Smooth muscle cell (in vitro differentiated cells): ENCODE measurements around the gene HES4. TPM values are rescaled to one million over a fixed set of nuclear protein-coding genes. Genes with fewer than 3 reads are reported as not detected.

Experiments
- DNase-seq: peaks from one replicate; lab custom pipeline; 2025; ENCODE audit not compliant: unreplicated experiment; lab: John Stamatoyannopoulos, UW
- H2AFZ ChIP-seq: fragments of 200-600 bp; sonication (generic); 2 replicates; pipeline ENCODE4 v1.6.0; 2016; ENCODE audit warnings: antibody characterized with exemption, low read depth, mild to moderate bottlenecking
- H3F3A ChIP-seq: fragments of 200-600 bp; sonication (generic); 2 replicates; pipeline ENCODE4 v1.6.0; 2017; ENCODE audit warnings: antibody characterized with exemption, low read depth
- H3K27ac ChIP-seq: fragments of 200-600 bp; sonication (generic); 2 replicates; pipeline ENCODE4 v1.5.1; 2016; ENCODE audit warnings: low read depth, mild to moderate bottlenecking
- H3K27me3 ChIP-seq: fragments of 200-600 bp; sonication (generic); 2 replicates; pipeline ENCODE4 v1.6.1; 2016; ENCODE audit warnings: low read depth, mild to moderate bottlenecking
- H3K36me3 ChIP-seq: fragments of 200-600 bp; sonication (generic); 2 replicates; pipeline ENCODE4 v1.5.1; 2016; ENCODE audit warnings: low read depth
- H3K4me1 ChIP-seq: fragments of 200-600 bp; sonication (generic); 2 replicates; pipeline ENCODE4 v1.5.1; 2016; ENCODE audit warnings: low read depth
- H3K4me2 ChIP-seq: fragments of 200-600 bp; sonication (generic); 2 replicates; pipeline ENCODE4 v1.6.0; 2016; ENCODE audit warnings: mild to moderate bottlenecking
- H3K4me3 ChIP-seq: fragments of 200-600 bp; sonication (generic); 2 replicates; pipeline ENCODE4 v1.5.1; 2016; ENCODE audit warnings: mild to moderate bottlenecking
- H3K79me2 ChIP-seq: fragments of 200-600 bp; sonication (generic); 2 replicates; pipeline ENCODE4 v1.6.0; 2016; ENCODE audit warnings: low read depth, mild to moderate bottlenecking
- H3K9ac ChIP-seq: fragments of 200-600 bp; sonication (generic); 2 replicates; pipeline ENCODE4 v1.6.0; 2016; ENCODE audit warnings: low read depth
- H3K9me3 ChIP-seq: fragments of 200-600 bp; sonication (generic); replicated peaks from 2 replicates; pipeline ENCODE4 v1.5.1; 2016; ENCODE audit warnings: low read depth
- H4K20me1 ChIP-seq: fragments of 200-600 bp; sonication (generic); 2 replicates; pipeline ENCODE4 v1.6.0; 2016; ENCODE audit warnings: low read depth
- WGBS: methylation state at CpG from one replicate; pipeline ENCODE4 v1.1.7; 2016; ENCODE audit warnings: low lambda C conversion rate; 5-methylcytosine and 5-hydroxymethylcytosine counted together
- polyA plus RNA-seq: library from polyadenylated mRNA; unstranded; fragments of >200 nt; fragmentation: Nextera tagmentation; extraction: Ambion mirVana; gene quantifications from 2 replicates; pipeline ENCODE4 v1.2.1, GENCODE V29; 2016
- total RNA-seq: library from RNA; depleted of rRNA; stranded (reverse); fragments of >200 nt; gene quantifications from 2 replicates; pipeline ENCODE4 v1.2.3, GENCODE V29; 2014
- TF ChIP-seq, protein P1 (sequence below): fragments of 200-600 bp; sonication (generic); IDR thresholded peaks from 2 replicates; pipeline ENCODE4 v1.5.1; 2017; ENCODE audit warnings: borderline replicate concordance, mild to moderate bottlenecking, antibody characterized with exemption; ENCODE audit not compliant: insufficient read depth, poor library complexity, severe bottlenecking

HES4 gene
- total and polyA plus RNA-seq, 2 experiments from 2014 or later, result 57.0 to 72.0 TPM

DNA sequence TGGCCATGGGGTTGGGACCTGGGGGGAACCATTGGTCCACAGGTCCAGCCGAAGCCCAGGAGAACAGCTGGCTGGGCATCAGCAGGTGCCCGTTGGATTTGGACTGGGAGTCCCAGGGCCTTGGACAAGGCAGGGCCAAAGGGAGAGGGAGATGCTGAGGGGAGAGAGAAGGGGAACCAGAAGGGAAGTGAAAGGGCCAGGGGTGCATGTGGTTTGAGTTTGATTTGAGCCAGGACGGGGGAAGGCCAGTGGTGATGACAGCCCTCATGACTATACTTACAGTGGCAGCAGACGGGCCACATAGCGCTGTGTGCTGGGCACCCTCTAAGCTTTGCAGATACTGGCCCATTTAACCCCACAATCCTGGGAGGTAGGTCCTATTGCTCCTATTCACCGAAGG is 38.8 kb upstream of the HES4 start:
- WGBS, result 92% methylated on average over 6 of the region's 6 CpGs
- Histone ChIP-seq H3K79me2 (no peaks in the 10 kb centered on the region), H3K27ac (no peak overlapping the region), H4K20me1 (peaks cover 88% of the 10 kb centered on the region), H3K4me2 (no peak overlapping the region), H3K27me3 (peaks cover 20% of the 10 kb centered on the region), H3K36me3 (no peaks in the 10 kb centered on the region), H3K9ac (no peak overlapping the region), H2AFZ (no peak overlapping the region), H3K4me1 (peaks cover 10% of the 10 kb centered on the region), H3F3A (no peaks in the 10 kb centered on the region), H3K4me3 (no peak overlapping the region), H3K9me3 (no peaks in the 10 kb centered on the region)
- TF ChIP-seq, protein P1, sequence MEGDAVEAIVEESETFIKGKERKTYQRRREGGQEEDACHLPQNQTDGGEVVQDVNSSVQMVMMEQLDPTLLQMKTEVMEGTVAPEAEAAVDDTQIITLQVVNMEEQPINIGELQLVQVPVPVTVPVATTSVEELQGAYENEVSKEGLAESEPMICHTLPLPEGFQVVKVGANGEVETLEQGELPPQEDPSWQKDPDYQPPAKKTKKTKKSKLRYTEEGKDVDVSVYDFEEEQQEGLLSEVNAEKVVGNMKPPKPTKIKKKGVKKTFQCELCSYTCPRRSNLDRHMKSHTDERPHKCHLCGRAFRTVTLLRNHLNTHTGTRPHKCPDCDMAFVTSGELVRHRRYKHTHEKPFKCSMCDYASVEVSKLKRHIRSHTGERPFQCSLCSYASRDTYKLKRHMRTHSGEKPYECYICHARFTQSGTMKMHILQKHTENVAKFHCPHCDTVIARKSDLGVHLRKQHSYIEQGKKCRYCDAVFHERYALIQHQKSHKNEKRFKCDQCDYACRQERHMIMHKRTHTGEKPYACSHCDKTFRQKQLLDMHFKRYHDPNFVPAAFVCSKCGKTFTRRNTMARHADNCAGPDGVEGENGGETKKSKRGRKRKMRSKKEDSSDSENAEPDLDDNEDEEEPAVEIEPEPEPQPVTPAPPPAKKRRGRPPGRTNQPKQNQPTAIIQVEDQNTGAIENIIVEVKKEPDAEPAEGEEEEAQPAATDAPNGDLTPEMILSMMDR, result no peak
- no peak for DNase-seq

DNA sequence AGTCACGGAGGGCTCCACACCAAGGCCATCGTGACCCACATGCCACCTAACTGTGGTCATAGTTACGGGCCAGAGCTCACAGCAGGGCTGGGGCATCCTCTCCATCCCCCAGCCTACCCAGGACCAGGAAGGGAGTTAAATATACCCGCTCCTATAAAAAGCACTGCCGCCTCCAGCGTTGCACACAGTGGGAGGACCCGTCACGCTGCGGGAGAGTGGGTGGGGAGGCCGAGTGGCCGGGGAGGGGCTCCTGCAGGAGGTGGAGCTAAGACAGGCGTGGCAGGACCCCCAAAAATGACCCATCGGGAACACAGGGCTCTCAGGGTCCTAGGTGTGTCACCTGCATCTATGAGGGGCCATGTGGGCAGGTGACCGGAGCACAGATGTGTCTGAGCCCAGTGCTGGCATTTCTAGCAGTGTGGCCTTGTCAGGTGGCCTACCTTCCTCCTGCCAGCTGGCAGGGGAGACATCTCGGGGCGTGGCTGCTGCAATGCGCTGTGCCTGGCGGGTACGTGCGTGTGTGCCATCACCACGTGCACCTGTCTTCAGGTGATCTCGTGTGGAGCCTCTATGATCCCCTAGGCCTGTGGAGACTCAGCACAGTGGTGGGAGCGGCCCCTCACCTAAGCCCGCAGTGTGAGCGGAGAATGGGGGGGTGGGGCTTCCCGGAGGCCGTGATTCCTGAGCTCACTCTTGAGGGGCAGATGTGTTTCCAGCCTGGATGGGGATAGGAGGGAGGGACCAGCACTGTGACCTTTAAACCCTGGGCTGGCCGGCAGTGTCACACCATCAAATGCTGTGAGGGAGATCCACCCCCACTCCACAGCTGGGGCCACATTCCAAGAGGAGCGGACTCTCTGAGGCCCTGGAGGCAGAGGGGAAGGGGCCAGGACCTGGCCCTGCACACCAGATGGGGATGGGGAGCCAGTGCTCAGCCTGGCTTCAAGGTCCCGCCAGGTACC is 37.8 kb upstream of the HES4 start:
- no peaks in the 10 kb centered on the region for H3F3A ChIP-seq
- H3K36me3 ChIP-seq, result no peaks in the 10 kb centered on the region
- DNase-seq, result no peak
- H3K9me3 ChIP-seq, result no peaks in the 10 kb centered on the region
- WGBS, result 92% methylated on average over 28 of the region's 30 CpGs
- no peak overlapping the region for H3K27ac ChIP-seq
- H3K79me2 ChIP-seq, result no peaks in the 10 kb centered on the region
- no peak overlapping the region for H2AFZ ChIP-seq
- no peak overlapping the region for H3K4me3 ChIP-seq
- peaks cover 21% of the 10 kb centered on the region for H3K27me3 ChIP-seq
- no peak overlapping the region for H3K4me2 ChIP-seq
- H3K4me1 ChIP-seq, result peaks cover 12% of the 10 kb centered on the region
- no peak overlapping the region for H3K9ac ChIP-seq
- TF ChIP-seq, protein P1, result no peak
- peaks cover 84% of the 10 kb centered on the region for H4K20me1 ChIP-seq

DNA sequence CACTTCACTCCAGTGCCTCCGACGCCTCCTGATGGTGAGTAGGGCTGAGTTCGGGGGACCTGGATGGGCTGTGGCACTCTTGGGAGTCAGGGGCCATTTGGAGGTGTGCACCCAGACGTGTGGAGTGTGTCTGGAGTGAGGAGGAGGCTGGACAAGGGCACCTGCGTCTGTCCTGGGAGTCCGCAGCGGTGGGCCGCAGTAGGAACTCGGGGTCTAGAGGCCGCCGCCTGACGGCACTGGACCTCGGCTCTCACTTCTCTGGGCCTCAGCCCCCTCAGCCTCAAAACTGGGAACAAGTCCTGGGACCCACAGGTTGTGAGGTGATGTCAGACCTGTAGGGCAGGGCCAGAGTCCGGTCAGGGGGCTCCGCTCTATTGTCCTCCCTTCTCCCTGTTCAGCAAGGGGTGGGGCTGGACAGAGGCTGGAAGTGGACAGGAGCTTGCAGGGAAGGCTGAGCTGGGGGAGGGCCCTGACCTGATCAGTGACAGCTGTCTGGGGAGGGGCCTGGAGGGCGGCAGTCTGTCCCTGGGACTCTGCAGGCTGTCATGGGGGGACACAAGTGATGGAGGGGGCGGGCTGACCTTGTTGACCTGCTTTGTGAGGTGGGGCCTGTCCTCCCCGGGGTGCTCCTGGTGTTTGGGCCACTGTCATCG is 35.5 kb upstream of the HES4 start:
- Histone ChIP-seq H3K4me3 (no peak overlapping the region), H3K4me2 (no peak overlapping the region), H3K79me2 (no peaks in the 10 kb centered on the region), H3K9ac (no peak overlapping the region), H3F3A (no peaks in the 10 kb centered on the region), H3K27me3 (peaks cover 21% of the 10 kb centered on the region), H3K36me3 (no peaks in the 10 kb centered on the region), H3K27ac (no peak overlapping the region), H3K4me1 (peaks cover 16% of the 10 kb centered on the region), H2AFZ (no peak overlapping the region), H3K9me3 (no peaks in the 10 kb centered on the region), H4K20me1 (peaks cover 85% of the 10 kb centered on the region)
- TF ChIP-seq, protein P1, result no peak
- WGBS, result 98% methylated on average over 19 of the region's 19 CpGs
- no peak for DNase-seq
